ENCODE measurements around the gene YIPF5.

The YIPF5 gene

DNA sequence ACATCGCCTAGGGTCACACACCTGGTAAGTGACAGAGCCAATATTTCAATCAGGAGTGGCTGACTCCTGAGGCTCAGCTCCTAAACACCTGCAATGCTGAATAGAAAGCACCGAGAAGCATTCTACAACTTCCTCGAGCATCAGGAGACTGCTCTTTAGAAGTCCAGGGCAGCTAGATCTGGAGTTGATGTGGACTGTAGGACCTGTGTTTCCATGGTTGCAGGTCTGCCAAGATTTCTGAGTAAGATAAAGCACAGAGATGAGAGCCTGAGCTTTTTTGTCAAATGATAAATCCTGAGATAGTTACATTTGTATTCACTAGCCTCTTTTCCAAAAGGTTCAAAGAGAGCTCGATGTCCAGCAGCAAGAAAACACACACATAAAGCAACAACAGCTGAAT lies 43.8 kb downstream of the YIPF5 start:
- no peak for DNase-seq (ENCODE audit: low read depth in 2 of 2, low spot score in 1 of 2)

DNA sequence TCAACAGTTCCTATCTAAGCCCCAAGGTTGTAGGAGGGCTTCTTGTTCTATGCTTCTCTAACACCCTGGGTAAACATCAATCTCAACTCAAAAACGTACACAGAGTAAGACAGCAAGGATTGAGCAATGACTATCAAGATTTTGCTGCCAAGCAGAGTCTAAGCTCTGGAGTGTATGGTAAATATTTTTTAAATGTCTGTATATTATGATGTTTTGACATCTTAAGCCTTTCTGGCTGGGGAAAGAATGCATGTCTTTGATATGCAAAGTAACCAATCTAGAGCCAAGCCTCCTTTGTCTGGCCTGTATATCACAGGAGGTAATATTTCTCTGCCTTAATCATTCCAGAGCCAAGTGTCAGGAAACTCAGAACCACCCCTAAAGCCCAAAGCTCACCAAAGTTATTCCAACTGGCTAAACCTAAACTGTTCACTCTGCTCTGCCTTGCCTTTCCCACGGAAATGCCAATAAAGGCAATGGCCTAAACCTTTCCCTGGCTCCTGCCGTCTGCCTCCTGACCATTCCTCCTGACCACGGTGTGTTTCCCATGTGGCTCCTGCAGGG lies 45.2 kb downstream of the YIPF5 start:
- no peak for DNase-seq (ENCODE audit: low read depth in 2 of 2, low spot score in 1 of 2)

DNA sequence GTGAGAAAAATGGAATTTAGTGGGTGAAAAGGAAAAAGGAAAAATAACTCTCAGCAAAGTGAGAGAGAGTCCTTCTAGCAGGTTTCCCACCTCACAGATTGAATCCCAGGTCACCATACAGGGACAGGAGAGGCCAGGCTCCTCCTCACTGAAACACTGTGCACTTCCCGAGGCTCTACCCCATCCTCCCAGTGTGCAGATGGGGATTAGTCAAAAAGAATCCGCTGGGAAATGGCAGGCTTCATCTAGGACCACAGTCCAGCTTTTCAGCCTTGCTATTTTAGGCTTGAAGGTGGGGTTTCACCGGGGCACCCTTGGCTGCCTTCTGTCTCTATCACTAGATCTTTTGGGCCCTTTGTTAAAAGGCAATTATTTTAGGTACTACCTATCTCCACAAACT lies 47.8 kb downstream of the YIPF5 start:
- no peak for DNase-seq (ENCODE audit: low read depth in 2 of 2, low spot score in 1 of 2)

DNA sequence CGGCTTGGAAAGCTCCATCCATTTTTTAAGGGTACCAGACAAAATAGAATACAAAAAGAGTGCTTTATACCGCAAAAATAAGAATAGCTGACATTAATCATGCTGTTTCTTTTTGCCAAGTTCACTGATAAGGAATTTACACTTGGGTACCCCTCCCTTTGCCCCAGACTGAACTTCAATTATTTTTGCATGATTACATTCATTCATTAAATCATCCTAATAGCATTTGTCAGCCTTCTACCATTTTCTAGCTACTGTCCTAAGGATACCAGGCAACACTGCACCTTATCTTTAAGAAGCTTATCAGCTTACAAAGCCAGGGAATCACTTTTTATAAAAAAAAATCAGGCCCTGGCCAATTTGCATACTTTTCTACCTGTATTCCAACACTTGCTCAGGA lies 48.4 kb downstream of the YIPF5 start:
- DNase-seq (ENCODE audit: low read depth in 2 of 2, low spot score in 1 of 2): no peak

DNA sequence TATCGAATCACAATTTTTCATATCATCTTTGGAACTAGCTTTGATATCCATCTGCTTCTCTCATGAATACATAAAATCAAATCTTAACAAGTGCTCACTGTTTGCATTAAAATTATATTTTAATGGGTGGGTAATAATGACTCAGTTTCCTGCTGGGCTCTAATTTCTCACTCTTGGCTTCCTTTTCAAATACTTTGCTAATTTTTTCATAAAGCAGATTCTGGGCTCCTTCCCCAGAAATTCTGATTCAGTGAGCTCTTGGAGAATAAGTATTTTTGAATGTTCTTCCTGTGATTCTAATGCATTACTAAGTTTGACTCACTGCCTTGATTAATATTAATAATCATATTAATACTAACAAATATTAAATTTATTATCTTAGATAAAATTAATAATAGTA lies 48.9 kb downstream of the YIPF5 start:
- no peak for DNase-seq (ENCODE audit: low read depth in 2 of 2, low spot score in 1 of 2)

DNA sequence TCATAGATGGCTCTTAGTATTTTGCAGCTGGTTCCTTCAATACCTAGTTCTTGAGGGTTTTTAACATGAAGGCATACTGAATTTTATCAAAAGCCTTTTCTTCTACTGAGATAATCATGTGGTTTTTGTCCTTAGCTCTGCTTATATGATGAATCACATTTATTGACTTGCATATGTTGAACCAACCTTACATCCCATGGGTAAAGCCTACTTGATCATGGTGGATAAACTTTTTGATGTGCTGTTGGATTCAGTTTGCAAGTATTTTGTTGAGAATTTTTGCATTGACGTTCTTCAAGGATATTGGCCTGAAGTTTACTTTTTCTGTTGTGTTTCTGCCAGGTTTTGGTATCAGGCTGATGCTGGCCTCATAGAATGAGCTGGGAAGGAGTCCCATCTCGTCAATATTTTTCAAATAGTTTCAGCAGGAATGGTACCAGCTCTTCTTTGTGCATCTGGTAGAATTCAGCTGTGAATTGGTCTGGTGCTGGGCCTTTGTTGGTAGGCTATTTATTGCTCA lies 49.7 kb downstream of the YIPF5 start:
- no peak for DNase-seq (ENCODE audit: low read depth in 2 of 2, low spot score in 1 of 2)

DNA sequence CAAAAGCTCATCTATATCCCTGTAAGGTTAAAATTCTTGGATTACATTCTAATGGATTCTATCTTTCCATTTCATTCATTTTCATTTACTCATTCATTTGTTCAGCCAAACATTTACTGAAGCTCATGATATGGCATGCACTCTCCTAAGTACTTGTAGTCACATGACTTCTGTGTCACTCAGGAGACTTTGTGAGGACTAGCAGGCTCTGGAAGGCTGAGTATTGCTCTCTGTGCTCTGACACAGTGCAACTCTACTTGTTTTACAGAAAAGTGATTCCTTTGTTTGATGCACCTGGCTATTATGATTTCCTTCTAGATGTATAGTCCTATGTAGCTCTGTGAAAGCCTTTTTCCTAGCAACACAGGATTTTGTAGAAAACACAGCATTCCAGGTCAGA lies 53.0 kb downstream of the YIPF5 start:
- DNase-seq (ENCODE audit: low read depth in 2 of 2, low spot score in 1 of 2): no peak

DNA sequence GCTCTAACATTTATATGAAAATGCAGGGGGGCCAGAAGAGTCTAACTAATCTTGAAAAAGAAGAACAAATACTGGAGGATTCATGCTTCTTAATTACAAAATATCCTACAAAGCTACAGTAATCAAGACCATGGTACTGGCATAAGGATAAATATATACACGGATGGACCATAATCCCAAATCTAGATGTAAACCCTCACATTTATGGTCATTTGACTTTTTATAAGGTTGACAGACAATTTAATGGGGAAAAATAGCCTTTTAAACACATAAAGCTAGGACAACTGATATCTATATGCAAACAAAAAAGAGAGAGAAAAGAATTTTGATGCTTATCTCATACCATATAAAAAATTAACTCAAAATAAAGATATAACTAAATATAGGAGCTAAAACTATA lies 55.9 kb downstream of the YIPF5 start:
- DNase-seq (ENCODE audit: low read depth in 2 of 2, low spot score in 1 of 2): no peak

Data from stimulated activated CD8-positive, alpha-beta memory T cell treated with anti-CD3 and anti-CD28 coated beads, Interleukin-4, amount 100 ng/mL, for 1 hour (primary cell).